Measurements from ENCODE around the gene SNX10.

The SNX10 gene

GRCh38 chr7:26375726-26376174 is 84.1 kb downstream of the SNX10 start:
- H4K20me1 ChIP-seq, result peaks cover 73% of the 10 kb centered on the region
- no peaks in the 10 kb centered on the region for H3K36me3 ChIP-seq
- peaks cover 12% of the 10 kb centered on the region for H3K4me1 ChIP-seq
- H3K9me3 ChIP-seq, result no peaks in the 10 kb centered on the region
- H3K27me3 ChIP-seq, result peaks cover 82% of the 10 kb centered on the region
- H3K4me2 ChIP-seq, result peak overlapping the region; percentile 95
- H3K27ac ChIP-seq, result no peak overlapping the region
- no peak for TF ChIP-seq Cebpa-rat (IDR thresholded peaks at IDR 0.05)
- H3K9ac ChIP-seq, result no peak overlapping the region
- H3K4me3 ChIP-seq, result peak overlapping the region; percentile 67

GRCh38 chr7:26376175-26376917 is 84.7 kb downstream of the SNX10 start:
- Histone ChIP-seq H3K27ac (no peak overlapping the region), H4K20me1 (peaks cover 68% of the 10 kb centered on the region), H3K36me3 (no peaks in the 10 kb centered on the region), H3K9ac (no peak overlapping the region), H3K4me3 (peak overlapping the region; percentile 67), H3K4me1 (peaks cover 12% of the 10 kb centered on the region), H3K27me3 (peaks cover 76% of the 10 kb centered on the region), H3K9me3 (no peaks in the 10 kb centered on the region), H3K4me2 (peak overlapping the region; percentile 95)
- TF ChIP-seq Cebpa-rat (IDR thresholded peaks at IDR 0.05), result no peak

GRCh38 chr7:26378016-26378415 is 86.4 kb downstream of the SNX10 start:
- peaks cover 52% of the 10 kb centered on the region for H4K20me1 ChIP-seq
- TF ChIP-seq Cebpa-rat (IDR thresholded peaks at IDR 0.05), result no peak
- H3K4me1 ChIP-seq, result peaks cover 12% of the 10 kb centered on the region
- H3K4me3 ChIP-seq, result no peak overlapping the region
- H3K36me3 ChIP-seq, result no peaks in the 10 kb centered on the region
- no peak overlapping the region for H3K4me2 ChIP-seq
- H3K9ac ChIP-seq, result no peak overlapping the region
- H3K27me3 ChIP-seq, result peaks cover 59% of the 10 kb centered on the region
- H3K9me3 ChIP-seq, result no peaks in the 10 kb centered on the region
- H3K27ac ChIP-seq, result no peak overlapping the region

DNA sequence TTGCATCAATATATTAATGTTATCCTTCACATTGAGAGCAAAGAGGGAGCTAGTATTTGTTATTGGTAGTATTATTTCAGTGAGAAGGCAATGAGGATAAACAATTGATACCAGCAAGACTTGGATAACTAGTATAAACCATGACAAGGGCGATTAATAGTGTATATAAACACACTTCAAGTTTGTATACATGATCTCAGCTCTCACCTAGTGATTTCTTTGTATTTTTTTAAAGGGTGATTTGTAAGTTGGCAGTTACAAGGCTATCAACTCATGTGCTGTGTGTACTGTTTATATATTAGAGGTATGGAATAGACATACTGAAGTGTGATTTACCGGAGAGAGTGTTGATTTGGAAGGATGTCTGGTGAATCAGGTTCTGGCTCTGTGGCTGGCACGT is 88.0 kb downstream of the SNX10 start:
- H3K27me3 ChIP-seq, result peaks cover 44% of the 10 kb centered on the region
- TF ChIP-seq Cebpa-rat (IDR thresholded peaks at IDR 0.05), result no peak

DNA sequence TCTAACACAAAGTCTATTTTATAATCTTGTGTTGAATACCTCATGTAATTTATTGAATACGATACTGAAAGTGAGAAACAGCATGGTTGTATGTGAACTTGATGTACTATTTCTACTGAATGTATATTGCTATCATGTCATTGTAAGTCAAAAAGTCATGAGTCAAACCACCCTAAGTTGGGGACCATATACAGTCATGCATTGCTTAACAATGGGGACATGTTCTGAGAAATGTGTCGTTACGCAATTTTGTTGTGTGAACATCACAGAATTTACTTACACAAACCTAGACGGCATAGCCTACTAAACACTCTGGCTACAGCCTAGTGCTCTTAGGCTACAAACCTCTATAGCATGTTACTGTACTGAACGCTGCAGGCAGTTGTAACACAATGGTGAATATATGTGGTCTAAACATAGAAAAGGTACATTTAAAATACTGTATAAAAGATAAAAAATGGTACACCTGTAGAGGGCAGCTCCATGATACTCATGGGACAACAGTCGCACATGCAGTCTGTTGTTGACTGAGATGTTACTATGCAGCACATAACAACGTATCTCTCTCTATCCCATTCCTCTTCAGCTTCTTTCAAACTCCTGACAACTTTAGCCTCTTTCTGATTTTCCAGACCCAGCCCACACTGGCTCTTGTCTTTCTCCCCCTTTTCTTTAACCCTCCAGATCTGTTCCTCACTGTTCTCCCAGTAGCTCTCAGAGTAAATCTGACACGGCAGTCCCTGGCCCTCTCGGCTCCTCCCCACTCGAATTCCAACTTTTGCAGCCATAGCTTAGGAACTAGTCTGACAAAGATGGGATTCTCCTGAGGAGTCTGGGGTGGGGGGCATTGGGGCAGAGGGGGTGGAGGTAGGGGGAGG is 90.1 kb downstream of the SNX10 start:
- H3K9me3 ChIP-seq, result no peaks in the 10 kb centered on the region
- no peak overlapping the region for H3K4me2 ChIP-seq
- H3K27me3 ChIP-seq, result peaks cover 24% of the 10 kb centered on the region
- peaks cover 2% of the 10 kb centered on the region for H3K4me1 ChIP-seq
- no peak overlapping the region for H3K9ac ChIP-seq
- no peak overlapping the region for H3K27ac ChIP-seq
- H3K4me3 ChIP-seq, result no peak overlapping the region
- peaks cover 19% of the 10 kb centered on the region for H4K20me1 ChIP-seq
- no peaks in the 10 kb centered on the region for H3K36me3 ChIP-seq
- TF ChIP-seq Cebpa-rat (IDR thresholded peaks at IDR 0.05), result peak; percentile 11; the same call in 1 of the 2 replicates

More for the DNA sequence above, 88.0 kb downstream of the SNX10 start:
- Histone ChIP-seq H3K27ac (no peak overlapping the region), H3K9me3 (no peaks in the 10 kb centered on the region), H3K9ac (no peak overlapping the region), H3K36me3 (no peaks in the 10 kb centered on the region), H4K20me1 (peaks cover 39% of the 10 kb centered on the region), H3K4me2 (no peak overlapping the region), H3K4me3 (no peak overlapping the region), H3K4me1 (peaks cover 12% of the 10 kb centered on the region)

GRCh38 chr7:26385240-26385639 is 93.6 kb downstream of the SNX10 start:
- no peak for TF ChIP-seq Cebpa-rat (IDR thresholded peaks at IDR 0.05)
- peaks cover 5% of the 10 kb centered on the region; the same call in 1 of the 2 replicates for H3K4me1 ChIP-seq
- no peaks in the 10 kb centered on the region for H3K27me3 ChIP-seq
- no peak overlapping the region for H3K4me3 ChIP-seq
- H3K36me3 ChIP-seq, result no peaks in the 10 kb centered on the region
- H3K9ac ChIP-seq, result no peak overlapping the region
- no peak overlapping the region for H3K27ac ChIP-seq
- no peaks in the 10 kb centered on the region for H3K9me3 ChIP-seq
- H4K20me1 ChIP-seq, result no peaks in the 10 kb centered on the region
- no peak overlapping the region for H3K4me2 ChIP-seq

DNA sequence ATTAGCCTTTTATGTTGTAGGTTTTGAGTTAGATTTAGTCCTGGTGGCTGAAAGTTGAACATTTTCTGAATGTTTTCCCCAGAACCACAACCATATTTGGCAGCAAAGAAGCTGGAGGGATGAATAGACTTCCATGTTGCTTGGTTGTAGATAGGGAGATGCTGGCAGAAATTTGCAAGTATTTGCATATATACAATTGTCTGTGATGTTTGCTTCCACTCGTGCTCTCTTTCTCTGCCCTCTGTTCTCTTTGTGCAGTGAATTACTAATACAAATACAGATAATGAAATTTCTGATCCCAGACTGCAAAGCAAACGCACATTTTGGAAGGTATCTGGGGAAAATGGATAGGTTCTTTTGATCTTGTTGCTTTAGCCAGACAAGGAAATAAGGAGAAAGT is 96.1 kb downstream of the SNX10 start:
- Histone ChIP-seq H3K9ac (no peak overlapping the region), H3K4me2 (no peak overlapping the region), H3K27ac (no peak overlapping the region), H3K4me3 (no peak overlapping the region), H4K20me1 (no peaks in the 10 kb centered on the region), H3K27me3 (no peaks in the 10 kb centered on the region), H3K4me1 (peaks cover 5% of the 10 kb centered on the region; the same call in 1 of the 2 replicates), H3K9me3 (no peaks in the 10 kb centered on the region), H3K36me3 (no peaks in the 10 kb centered on the region)
- TF ChIP-seq Cebpa-rat (IDR thresholded peaks at IDR 0.05), result no peak

GRCh38 chr7:26388256-26388655 is 96.6 kb downstream of the SNX10 start:
- no peak overlapping the region for H3K4me2 ChIP-seq
- no peaks in the 10 kb centered on the region for H3K36me3 ChIP-seq
- TF ChIP-seq Cebpa-rat (IDR thresholded peaks at IDR 0.05), result no peak

GRCh38 chr7:26390016-26390415 is 98.4 kb downstream of the SNX10 start:
- no peak for TF ChIP-seq Cebpa-rat (IDR thresholded peaks at IDR 0.05)
- Histone ChIP-seq H3K27me3 (no peaks in the 10 kb centered on the region), H4K20me1 (no peaks in the 10 kb centered on the region)

More at GRCh38 chr7:26388256-26388655, 96.6 kb downstream of the SNX10 start:
- Histone ChIP-seq H3K27ac (no peak overlapping the region), H3K4me3 (no peak overlapping the region), H3K27me3 (no peaks in the 10 kb centered on the region), H3K4me1 (peaks cover 5% of the 10 kb centered on the region; the same call in 1 of the 2 replicates), H3K9ac (no peak overlapping the region), H3K9me3 (no peaks in the 10 kb centered on the region), H4K20me1 (no peaks in the 10 kb centered on the region)

DNA sequence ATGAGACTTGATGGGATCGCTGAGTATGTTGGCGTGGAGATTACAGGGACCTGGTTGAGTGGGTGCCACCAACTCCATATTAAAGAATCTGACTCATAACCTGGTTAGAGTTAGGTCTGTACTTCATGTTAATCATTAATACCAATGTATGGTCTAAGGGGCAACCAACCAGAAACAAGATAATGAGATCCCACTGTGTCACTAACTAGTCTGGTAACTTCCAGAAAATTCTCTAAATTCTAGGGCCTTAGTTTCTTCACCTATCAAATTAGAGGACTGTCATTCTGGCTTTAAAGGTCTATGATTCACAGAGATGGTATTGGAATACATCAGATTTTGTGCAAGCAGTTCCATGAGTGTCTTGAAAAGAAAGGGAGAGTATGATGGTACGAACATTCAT is 102.2 kb downstream of the SNX10 start:
- H3K27me3 ChIP-seq, result no peaks in the 10 kb centered on the region; the same call in 1 of the 2 replicates

More at GRCh38 chr7:26390016-26390415, 98.4 kb downstream of the SNX10 start:
- Histone ChIP-seq H3K9ac (no peak overlapping the region), H3K4me1 (peaks cover 5% of the 10 kb centered on the region; the same call in 1 of the 2 replicates), H3K27ac (no peak overlapping the region), H3K4me2 (no peak overlapping the region), H3K9me3 (no peaks in the 10 kb centered on the region), H3K4me3 (no peak overlapping the region), H3K36me3 (no peaks in the 10 kb centered on the region)

More for the DNA sequence above, 102.2 kb downstream of the SNX10 start:
- Histone ChIP-seq H3K36me3 (no peaks in the 10 kb centered on the region), H4K20me1 (no peaks in the 10 kb centered on the region), H3K4me3 (no peak overlapping the region), H3K9ac (no peak overlapping the region), H3K4me1 (peaks cover 11% of the 10 kb centered on the region), H3K9me3 (no peaks in the 10 kb centered on the region), H3K4me2 (no peak overlapping the region), H3K27ac (no peak overlapping the region)
- TF ChIP-seq Cebpa-rat (IDR thresholded peaks at IDR 0.05), result no peak
